SHP77 (cell line): Measurements from ENCODE around the gene PERP.
"Not testable (repeated sequence)": the region's sequence is repeated elsewhere in the genome, so short reads cannot be mapped to it uniquely, and the experiment has no call there.

Experiments
- DNase-seq, 2 experiments: peaks; one replicate each; lab custom pipeline; 2025; lab: John Stamatoyannopoulos, UW

The PERP gene

DNA sequence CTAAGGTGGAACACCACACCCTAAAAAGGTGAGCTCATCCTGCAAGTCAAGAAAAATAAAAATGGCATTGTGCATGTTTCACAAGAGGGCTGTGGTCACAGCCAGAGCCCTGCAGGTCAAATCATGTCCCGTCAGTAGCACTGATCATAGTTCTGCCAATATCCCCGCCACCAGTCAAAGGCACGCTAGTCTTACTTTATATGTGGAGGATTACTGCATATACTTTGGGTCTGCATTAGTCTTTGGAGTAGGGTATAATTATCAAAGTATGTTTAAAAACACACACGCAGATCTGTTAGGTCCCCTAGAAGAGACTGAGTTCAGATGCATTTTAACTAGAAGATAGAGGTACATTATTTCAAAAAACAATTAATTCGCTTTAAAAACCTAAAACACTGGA lies 1.8 kb downstream of the PERP start:
- peak in 1 of 2 experiments; percentile 5 for DNase-seq

DNA sequence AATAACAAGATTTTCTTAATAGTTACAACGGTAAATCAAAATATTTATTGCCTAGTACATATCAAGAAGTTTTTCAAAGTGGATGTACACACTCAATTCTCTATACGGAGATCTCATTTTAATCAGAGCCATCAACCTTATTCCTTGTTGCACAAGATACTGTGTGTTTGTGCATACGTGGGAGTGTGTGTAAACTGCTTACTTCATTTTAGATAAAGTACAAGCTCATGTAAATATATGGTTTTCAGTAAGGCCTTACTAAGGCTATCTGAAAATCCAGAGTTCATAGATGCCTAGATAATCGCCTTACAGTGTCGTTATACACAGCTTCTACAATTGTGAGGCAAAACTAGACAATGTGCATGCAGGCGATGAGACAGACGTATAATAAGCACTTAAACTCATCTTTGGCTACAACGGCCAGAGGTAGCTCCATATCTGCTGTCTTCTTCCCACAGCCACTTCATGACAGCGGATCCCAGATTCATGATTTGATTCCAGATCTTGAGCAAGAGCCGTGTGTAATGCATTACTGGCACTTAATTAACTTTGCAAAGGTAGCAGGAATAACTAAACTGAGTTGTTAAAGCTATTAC lies 2.5 kb downstream of the PERP start:
- DNase-seq: no peak

DNA sequence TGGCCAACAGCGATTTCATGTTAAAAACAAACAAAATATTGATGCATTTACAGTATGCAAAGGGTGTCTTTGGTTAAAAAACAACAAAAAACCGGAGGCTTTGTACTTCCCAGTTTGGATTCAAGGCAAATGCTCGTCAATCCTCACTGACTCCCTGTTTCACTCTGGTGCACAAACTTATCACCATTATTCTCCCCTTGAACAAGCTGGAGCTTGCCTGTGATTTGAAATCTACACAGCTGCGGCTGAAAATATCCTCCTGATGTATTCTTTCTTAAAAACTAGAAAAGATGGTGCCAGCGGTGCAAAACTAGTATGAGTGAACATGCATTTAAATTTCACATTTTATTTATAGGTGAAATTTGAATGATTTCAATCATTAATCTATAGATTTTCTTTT lies 3.3 kb downstream of the PERP start:
- peak in 1 of 2 experiments; percentile 3 for DNase-seq

DNA sequence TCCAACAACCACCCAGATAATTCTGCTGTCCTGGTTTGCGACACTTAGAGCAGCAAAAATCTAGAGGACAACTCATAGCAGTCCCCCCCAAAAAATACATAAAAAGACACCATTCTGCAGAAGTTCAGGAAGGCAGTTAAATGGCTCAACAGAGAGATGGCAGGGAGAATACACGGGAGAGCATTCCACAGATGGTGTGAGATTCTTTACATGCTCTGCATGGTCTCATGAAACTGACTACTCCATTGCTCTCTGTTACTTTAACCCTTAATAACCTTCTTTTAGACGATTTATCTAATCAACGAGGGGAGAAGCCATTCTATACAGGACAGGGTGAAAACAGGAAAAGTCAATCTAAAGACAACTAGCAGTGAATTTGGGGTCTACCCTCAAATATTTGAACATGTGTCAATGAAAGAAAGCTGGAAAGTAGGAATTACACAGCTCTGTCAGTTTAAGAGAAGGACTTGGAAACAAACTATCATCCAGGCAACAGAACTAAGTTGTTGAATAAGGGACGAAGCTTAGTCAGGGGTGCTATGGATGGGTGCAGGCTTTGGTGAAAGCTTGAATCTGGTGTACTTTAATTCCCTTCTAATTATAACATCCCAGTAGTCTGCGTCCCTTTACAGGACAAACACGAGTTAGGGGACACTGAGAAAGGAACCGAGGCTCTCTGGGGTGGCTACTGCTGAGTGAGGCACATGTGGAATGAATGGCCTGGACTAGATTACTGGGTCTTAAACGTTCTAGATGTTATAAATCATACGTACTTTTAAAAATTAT lies 5.1 kb downstream of the PERP start:
- DNase-seq: no peak

DNA sequence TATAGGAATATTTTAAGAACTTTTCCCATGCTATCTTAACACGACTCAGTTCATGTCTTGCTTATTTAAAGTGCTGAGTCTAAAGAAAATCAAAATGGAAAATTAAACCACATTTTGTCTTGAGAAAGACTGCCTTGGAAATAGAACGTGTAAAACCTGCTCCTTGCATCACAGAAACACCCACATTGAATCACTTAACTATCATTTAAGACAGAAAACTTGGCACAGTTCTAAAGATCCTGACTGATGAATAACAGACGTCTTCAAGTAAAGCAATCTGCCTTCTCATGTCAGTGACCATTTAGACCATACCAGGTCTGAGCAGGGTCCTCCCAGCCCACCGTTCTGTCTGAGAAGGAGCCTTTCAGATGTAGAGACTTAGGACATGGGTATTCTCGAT lies 7.4 kb downstream of the PERP start:
- no peak for DNase-seq

DNA sequence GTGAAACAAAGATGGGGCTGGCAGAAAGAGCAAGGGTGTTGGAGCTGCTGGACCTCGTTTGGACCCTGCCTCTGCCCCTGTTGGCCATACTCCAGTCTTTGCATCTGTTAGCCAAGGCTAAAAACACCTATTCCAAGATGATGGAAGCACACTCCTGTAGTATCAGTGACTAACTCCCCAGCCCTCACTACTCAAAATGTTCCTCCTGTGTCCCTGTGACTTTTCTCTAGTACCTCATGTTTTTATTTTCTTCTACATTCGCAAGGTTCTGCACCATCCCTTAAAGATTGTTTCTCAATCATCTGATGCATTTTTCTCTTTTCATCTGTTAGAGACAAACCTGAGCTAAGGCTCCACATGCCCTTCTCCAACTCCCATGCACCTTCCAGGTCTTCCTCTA lies 8.9 kb downstream of the PERP start:
- no peak for DNase-seq

DNA sequence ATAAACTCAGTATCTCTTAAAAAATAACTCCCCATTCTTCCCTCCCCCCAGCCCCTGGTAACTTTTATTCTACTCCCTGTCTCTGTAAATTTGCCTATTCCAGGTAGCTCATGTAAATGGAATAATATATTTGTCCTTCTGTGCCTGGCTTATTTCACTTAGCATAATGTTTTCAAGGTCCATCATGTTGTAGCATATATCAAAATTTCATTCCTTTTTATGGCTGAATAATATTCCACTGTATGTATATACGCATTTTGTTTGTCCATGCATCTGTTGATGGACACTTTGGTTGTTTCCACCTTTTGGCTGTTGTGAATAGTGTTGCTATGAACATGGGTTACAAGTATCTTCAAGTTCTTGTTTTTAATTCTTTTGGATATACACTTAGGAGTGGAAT lies 13.0 kb downstream of the PERP start:
- DNase-seq: no peak

DNA sequence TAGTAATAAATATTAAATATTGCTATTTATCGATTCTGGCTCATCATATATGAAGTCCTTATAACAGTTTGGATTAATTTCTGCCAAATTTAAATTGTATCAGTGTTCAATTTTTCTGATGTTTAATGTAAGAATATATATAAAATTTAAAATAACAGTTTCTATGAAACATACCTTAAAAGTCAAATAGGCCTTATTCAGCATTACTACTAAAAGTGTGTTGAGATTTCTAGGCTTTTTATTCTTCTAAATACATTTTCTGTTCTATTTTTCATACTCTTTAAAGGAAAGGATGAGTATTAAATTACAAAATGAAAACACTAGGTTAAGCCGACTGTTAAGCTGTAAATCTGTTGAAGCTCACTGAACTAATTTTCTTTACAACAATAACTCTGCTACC lies 13.6 kb downstream of the PERP start:
- no peak for DNase-seq

DNA sequence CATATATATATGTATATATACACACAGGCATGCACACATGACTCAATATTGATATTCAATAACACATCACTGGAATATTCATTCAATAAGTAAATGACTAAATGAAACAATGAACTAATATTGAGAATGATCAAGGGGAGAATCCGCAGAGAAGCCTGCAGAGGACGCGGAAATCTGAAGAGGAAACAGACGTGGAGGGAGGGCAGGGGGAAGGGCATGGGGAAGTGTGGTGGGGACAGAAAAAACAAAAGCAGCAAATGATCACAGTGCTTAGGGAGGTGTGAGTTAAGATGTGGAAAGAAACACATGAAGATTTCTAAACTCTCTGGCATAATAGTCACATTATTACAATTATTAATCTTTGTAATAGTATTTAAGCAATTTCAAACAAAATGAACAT lies 14.5 kb downstream of the PERP start:
- DNase-seq: no peak

DNA sequence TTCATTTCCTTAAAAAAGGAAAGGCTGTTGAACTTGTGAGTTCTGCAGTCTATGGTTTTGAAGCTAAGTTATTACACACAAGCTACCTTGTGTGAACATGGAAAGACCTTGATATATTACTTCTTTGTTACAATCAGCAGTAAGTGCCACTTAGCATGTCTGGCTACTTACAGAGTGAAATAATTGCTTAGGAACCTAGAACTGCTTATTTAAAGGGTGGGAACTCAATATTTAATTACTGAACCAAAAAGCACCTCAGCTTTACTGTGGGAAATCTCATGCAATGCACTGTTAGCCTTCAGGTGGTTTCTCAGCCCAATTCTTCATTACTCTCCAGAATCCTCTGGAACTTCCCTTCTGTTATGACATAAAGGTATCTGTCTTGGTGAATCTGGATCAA lies 17.9 kb downstream of the PERP start:
- DNase-seq: no peak

DNA sequence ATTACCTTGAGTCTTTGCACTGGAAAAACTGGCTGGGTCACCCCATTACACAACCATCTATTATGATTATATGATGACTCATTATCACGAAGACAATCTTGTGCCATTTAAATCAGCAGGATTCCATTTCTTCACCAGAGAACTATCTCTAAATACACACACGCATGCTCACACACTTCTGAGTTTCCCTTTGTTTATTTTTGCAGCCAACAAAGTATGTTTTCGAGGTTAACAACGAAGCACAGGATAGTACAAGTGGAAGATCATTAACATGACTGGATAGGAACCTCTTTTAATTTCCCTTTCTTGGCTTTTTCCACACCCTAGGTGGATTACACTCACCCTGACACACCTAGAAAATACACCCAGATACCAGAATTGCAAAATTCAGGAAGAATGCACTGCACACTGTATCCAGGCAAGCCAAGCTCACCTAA lies 18.9 kb downstream of the PERP start:
- no peak for DNase-seq

DNA sequence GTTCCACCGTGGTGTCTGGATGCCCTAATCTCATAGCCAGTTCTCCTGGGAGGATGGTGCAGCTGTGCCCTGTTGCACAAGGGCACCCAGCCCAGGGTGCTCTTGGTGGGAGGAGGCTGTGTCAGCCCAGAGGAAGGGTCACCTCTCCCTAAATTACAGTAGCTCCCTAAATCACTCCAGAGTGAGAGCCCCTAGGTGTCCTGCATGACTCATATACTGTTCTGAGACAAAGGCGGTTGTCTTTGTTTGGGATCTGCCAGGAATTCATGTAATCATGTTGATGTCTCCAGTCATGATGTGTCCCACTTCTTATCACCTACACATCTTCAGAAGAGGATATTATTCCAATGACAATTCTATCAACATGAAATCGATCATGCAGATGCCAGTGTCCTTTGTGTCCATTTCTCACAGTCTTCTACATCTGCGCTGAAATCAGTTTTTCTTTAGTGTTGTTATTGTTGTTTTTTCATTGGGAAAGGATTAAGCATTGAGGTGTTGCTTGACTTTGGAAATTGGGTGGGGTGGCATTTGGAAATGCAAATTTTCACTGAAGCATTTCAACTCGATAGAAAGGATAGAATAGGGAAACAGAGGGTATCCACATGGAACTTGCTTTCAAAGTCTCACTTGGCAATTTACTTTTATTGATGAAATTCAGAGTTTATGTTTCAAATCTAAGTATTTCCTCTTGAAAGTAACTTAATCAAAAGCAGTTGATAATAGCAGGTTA lies 19.5 kb downstream of the PERP start:
- peak; percentile 49 to 70 for DNase-seq

DNA sequence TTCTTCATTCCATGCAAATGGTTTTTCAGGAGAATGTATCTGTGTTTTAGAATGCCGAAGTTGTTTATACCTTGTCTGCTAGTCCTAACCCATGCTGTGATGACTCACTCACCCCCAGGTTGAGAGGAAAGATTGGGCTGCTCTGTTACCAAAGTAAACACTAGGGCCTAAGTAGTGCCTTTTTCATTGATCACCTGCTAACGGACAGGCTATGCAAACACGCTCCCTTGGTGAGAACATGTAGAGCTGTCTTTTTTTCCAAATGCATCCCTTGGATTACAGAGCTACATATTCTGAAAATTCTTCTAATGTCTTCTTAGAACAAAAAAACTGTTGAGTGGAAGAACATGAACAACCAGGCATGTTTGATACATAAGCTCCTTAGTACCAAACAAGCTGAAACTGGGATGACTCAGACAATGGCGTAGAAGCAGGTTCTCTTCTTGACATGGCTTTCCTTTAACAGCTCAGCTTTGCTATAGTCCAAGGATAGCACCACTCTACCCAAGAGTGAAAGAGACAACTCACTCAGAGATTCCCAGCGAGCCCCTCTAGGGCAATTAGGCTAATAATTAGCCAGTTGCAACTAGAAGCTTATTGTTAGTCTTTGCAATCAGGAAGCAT lies 20.5 kb downstream of the PERP start:
- DNase-seq: peak; percentile 93 to 95

DNA sequence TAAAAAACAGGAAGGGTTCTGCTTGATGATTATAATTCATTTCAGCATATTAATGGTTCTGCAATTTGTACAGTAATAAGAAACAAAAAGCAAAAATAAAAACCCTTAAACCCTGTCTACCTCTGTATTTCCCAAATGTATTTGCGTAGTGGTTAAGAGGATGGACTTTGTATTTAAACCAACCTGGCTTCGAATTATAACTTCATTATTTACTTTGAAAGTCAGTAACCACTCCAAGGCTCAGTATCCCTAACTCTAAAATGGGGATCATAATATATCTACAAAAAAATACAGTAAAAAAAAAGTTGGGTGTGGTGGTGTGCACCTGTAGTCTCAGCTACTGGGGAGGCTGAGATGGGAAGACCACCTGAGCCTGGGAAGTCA lies 21.4 kb downstream of the PERP start:
- DNase-seq: no peak

DNA sequence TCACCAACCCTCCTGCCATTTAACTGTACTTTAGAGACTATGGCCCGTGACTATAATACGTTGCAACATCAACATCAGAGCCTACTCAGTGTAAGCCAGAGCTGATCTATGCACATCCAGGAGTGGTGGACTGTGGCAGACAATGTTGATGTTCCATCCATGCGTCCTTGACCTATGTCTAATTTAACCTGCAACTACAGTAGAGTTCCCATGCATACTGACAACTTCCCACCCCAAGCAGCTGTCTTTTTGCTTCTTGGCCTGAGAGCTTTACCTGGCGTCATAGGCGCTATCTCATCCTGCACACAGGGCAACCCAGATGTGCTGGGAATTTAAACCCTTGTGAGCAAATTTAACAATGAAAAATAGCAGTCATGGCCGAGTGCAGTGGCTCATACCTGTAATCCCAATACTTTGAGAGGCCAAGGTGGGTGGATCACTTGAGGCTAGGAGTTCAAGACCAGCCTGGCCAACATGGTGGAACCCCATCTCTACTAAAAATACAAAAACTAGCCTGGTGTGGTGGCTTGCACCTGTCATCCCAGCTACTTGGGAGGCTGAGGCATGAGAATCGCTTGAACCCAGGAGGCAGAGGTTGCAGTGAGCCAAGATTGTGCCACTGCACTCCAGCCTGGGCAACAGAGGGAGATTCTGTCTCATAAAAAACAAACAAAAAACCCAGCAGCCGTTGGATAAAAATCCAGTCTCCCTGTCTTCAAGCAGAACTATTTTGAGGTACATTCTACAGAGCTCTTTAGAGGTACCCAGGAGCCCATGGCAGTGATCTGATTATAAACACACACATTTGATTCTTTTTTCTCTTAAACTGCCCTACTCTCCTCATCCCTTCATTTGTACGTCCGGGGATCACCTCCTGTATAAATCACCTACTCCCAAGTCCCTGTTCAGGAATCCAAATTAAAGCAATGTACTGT lies 22.0 kb downstream of the PERP start:
- DNase-seq: no peak

DNA sequence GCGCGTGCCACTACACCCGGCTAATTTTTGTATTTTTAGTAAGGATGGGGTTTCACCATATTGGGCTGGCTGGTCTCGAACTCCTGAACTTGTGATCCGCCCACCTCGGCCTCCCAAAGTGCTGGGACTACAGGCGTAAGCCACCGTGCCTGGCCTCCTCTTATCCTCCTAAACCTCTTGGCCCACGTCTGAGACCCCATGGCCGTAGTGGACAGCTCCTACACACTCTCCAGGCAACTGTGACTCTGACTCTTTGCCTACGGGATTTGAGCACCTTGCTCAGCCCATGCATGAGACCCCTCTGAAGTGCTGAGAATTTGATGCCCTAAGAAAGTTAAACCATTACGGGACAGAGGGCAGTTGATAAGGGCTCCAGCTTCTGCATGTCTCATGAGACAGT lies 25.0 kb downstream of the PERP start:
- DNase-seq: no peak

DNA sequence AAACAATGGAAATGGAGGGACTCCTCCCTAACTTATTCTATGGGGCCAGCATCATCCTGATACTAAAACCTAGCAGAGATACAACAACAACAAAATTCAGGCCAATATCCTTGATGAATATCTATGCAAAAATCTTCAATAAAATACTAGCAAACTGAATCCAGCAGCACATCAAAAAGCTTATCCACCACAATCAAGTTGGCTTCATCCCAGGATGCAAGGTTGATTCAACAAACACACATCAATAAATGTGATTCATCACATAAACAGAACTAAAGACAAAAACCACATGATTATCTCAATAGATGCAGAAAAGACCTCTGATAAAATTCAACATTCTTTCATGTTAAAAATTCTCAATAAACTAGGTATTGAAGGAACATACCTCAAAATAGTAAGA lies 27.7 kb downstream of the PERP start:
- DNase-seq: not testable (repeated sequence)

DNA sequence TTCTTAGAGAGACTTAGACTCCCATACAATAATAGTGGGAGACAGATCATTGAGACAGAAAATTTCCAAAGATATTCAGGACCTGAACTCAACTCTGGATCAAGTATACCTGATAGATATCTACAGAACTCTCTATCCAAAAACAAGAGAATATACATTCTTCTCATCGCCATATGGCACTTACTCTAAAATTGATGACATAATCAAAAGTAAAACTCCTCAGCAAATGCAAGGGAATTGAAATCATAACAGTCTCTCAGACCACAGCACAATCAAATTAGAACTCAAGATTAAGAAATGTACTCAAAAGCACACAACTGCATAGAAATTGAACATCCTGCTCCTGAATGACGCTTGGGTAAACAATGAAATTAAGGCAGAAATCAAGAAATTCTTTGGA lies 28.7 kb downstream of the PERP start:
- DNase-seq: no peak

DNA sequence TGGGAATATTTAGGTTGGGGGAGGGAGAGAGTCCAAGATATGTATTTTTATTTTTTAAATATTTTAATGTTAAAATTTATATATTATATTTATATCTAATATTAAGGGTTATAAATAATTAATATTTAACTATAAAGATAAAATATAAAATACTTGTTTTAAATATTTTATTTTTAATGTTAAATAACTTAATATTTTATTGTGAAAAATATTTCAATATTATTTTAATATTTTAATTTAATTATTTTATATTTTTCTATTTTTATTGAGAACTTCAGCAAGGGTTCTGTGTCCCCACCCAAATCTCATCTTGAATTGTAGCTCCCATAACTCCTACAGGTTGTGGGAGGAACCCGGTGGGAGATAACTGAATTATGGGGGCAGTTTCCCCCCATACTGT lies 34.0 kb downstream of the PERP start:
- DNase-seq: no peak

DNA sequence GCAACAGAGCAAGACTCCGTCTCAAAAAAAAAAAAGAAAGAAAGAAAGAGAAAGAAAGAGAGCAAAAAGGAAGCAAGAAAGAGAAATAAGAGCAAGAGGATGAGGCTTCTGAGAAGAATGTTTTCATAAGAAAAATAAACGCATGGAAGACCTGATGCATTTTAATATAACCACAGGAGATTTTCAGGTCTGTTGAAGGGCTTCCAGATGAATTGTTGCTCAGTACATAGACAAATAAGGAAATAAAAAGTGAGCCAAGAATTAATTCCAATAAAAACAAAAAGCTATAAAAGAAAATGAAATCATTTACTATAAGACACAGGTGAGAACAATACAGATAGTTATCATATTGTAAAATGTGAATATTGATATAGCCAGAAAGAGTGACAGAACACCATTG lies 43.5 kb downstream of the PERP start:
- DNase-seq: no peak

DNA sequence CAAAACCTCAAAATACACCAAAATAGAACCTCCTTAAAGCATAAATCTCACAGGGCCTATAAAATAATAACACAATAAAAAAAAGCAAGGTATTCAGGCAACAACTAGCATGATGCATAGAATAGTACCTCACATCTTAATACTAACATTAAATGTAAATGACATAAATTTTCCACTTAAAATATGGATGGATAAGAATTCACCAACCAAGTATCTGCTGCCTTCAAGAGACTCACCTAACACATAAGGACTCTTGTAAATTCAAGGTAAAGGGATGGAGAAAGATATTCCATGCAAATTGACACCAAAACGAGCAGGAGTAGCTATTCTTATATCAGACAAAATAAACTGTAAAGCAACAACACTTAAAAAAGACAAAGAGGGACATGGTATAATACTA lies 52.2 kb downstream of the PERP start:
- DNase-seq: no peak

DNA sequence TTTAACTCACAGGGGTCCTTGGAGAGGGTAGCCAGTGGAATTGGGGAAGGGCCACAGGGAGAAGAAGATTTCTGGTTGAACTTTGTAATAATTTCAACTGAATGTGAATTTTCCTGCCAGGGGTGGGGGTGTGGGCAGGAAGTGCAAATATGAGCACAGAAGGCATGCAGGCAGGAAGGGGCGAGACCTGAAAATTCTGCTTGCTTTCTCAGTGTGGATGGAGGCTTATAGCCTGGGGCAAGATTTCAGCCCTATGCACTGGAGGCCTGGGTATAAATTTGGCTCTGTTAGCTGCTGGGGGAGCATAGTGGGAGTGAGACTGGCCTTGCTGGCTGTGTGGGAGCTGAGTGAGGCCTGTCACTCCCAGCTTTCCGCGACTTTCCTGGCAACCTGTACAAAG lies 54.4 kb downstream of the PERP start:
- DNase-seq: no peak
